ENCODE results near the gene MIER2. TPM values are rescaled to one million over a fixed set of nuclear protein-coding genes. Genes with fewer than 3 reads are reported as not detected.
A peak's percentile ranks its signal among the peaks of the same experiment; 100 is the strongest.

Gene MIER2
- total and polyA plus RNA-seq, 5 experiments from 2014 or later = 2.1 to 20.3 (median 3.1) TPM

DNA sequence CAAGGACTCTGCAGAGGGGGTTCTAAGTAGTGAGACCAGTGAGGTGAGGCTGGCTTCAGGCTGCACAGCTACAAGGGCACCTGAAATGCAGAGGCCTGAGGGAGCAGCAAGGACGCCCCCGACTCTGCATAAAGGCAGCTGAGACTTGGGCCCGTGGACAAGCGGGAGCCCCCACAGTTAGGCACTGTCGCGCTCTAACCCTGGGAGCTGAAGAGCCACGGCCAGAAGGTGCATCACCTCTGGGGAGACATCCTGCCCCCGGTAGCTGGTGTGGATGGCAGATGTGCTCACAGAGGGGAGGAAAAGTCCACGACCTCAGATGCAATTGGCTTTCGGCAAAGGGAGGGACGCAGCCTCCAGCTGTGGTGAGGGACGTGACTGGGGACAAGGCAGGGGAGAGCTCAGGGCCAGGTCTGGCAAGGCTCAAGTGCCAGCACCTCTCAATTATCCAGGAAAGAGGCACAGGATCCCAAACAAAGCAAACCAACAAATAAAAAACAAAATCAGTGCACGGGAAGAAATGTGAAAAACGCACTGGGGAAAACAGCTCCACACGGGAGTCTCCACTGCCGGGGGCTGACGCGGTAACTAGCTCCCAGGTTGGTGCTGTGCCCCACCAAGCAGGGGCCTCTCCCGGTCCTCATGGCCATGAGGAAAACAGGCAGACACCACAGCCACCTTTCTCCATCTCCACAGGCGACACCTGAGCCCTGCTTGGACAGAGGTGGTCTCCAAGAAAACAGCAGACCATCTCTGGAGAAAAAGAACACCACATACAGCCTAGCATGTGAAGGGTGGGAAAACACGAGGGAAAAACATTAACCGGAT is 30.4 kb downstream of the MIER2 start:
- peaks cover 0 to 7% (median 0%) of the 10 kb centered on the region in 9 donors for H3K9me3 Mint-ChIP-seq
- no peak overlapping the region for H3K27ac Mint-ChIP-seq
- POLR2A ChIA-PET = no interaction called here
- H3K27me3 Mint-ChIP-seq = no peaks in the 10 kb centered on the region
- ATAC-seq (no peak), DNase-seq (peak in 1 of 10 donors; percentile 23)
- no peak overlapping the region for H3K4me3 Mint-ChIP-seq
- H3K36me3 Mint-ChIP-seq = peaks cover 12 to 60% (median 23%) of the 10 kb centered on the region in 3 donors
- H3K4me1 Mint-ChIP-seq = peaks cover 4 to 11% (median 6%) of the 10 kb centered on the region in 4 donors

DNA sequence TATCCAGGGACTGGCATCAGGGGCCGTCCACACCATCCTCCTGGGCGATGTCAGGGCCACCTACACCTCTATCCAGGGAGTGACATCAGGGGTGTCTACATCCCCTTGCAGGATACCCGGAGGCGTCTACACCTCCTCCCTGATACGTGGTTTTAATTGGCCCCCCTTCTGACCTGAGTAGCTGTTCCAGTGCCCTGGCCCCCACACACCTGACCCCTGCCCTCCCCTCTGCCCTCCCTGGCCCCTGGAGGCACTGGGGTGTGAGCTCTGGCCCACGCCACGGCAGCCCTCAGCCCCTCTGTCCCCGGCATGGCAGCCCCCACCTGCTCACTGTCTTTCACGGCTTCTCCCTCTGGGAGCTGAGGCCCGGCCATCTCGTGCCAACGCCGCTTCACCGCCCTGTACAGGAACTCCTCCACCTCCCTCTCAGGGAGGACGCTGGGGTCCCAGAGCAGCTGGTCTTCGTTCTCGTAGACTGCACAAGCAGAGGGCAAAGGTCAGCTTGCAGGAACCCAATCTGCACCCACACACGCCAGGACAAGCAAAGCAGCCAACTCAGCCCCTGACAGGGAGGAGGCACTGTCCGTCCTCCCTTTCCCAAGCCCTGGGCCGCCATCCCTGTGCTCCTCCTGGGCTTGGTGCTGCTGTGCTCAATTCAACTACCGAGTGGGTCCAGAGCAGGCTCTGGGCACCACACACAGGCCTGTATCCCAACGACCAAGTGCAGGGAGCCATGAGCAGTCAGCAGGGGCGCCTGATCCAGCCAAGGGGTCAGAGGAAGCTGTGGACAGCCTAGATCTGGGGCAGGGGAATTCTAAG is 31.2 kb downstream of the MIER2 start:
- POLR2A ChIA-PET = no interaction called here
- Mint-ChIP-seq H3K27ac (no peak overlapping the region), H3K27me3 (no peaks in the 10 kb centered on the region), H3K36me3 (peaks cover 10 to 52% (median 21%) of the 10 kb centered on the region in 3 donors), H3K9me3 (peaks cover 0 to 5% (median 0%) of the 10 kb centered on the region in 9 donors), H3K4me3 (no peak overlapping the region), H3K4me1 (peaks cover 2 to 10% (median 6%) of the 10 kb centered on the region in 4 donors)
- peak in 1 of 10 donors; percentile 30 for DNase-seq
- ATAC-seq = no peak

DNA sequence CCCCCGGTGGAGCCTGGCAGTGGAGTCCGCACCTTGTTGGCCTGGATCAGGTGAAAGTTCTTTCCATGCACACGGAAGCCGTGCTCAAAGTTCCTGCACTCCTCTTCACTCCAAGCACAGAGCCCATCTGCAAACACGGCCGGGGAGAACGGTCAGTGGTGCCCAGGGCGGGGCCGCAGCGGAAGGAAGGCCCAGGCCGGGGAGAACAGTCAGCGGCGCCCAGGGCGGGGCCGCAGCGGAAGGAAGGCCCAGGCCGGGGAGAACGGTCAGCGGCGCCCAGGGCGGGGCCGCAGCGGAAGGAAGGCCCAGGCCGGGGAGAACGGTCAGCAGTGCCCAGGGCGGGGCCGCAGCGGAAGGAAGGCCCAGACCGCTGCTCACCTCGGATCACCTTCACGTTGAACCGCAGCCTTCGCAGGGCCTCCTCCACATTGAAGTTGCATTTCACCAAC is 32.8 kb downstream of the MIER2 start:
- Mint-ChIP-seq H3K9me3 (no peaks in the 10 kb centered on the region), H3K4me1 (peaks cover 0 to 8% (median 5%) of the 10 kb centered on the region in 4 donors), H3K4me3 (no peak overlapping the region), H3K27ac (no peak overlapping the region), H3K36me3 (peaks cover 6 to 51% (median 7%) of the 10 kb centered on the region in 3 donors), H3K27me3 (no peaks in the 10 kb centered on the region)
- DNase-seq = peak in 1 of 10 donors; percentile 13
- ATAC-seq = no peak
- POLR2A ChIA-PET = no interaction called here

DNA sequence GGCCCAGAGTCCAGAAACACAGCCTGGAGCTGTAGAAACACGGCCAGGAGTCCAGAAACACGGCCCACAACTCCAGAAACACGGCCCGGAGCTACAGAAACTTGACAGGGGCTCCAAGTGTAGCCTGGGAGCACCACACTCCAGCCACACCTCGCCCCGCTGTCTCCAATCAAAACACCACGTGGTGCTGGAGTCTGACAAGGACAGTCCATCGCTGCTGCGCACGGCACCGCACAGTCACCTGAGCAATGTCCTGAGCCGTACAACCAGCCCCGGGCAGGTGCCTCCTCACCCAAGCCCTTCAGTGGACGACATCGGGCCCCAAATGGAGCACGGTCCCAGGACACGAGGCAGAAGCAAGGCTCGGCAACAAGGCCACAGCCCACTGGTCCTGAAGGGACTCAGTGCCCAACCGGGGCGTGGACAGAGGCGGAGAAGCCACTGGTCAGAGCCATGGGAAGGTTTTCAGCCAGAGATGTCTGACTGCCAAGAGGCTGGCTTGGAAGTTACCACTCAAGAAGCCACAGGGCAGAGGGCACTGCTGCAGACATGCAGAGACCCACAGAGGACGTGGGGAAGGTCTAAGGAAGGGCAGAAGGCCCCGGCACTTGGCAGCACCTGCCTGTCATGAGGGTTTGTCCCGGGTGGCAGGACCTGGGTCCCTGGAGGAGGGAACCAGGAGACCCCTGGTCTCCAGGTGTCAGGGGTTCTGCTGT is 33.7 kb downstream of the MIER2 start:
- POLR2A ChIA-PET = no interaction called here
- DNase-seq (peak in 1 of 10 donors; percentile 59), ATAC-seq (no peak)
- Mint-ChIP-seq H3K4me1 (peaks cover 0 to 8% (median 5%) of the 10 kb centered on the region in 4 donors), H3K9me3 (no peaks in the 10 kb centered on the region), H3K27ac (no peak overlapping the region), H3K4me3 (no peak overlapping the region), H3K27me3 (no peaks in the 10 kb centered on the region), H3K36me3 (peaks cover 2 to 51% (median 6%) of the 10 kb centered on the region in 3 donors)

DNA sequence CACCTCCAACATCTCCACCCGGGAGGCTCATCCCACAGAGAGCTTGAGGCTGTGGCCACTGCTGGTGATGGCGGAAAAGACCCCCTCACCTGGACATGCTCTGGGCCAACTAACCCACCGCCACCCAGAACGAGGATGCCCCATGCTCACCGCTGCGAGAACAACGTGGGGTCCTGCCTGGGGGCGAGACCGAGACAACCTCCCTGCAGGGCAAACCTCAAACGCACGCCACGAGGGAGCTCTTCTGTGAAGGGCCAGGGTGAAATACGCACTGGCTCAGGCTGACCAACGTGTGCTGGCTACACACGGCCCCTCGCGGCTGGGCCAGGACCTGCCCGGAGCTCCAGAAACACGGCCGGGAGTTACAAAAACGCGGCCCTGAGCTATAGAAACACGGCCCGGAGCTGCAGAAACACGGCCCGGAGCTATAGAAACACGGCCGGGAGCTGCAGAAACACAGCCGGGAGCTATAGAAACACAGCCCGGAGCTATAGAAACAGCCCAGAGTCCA is 34.4 kb downstream of the MIER2 start:
- peaks cover 0 to 3% (median under 1%) of the 10 kb centered on the region in 4 donors for H3K4me1 Mint-ChIP-seq
- H3K36me3 Mint-ChIP-seq = peaks cover 0 to 51% (median 2%) of the 10 kb centered on the region in 3 donors
- DNase-seq = peak in 1 of 10 donors; percentile 58
- H3K27me3 Mint-ChIP-seq = no peaks in the 10 kb centered on the region
- no peaks in the 10 kb centered on the region for H3K9me3 Mint-ChIP-seq
- no peak overlapping the region for H3K27ac Mint-ChIP-seq
- no peak overlapping the region for H3K4me3 Mint-ChIP-seq
- ATAC-seq = no peak
- POLR2A ChIA-PET = no interaction called here

DNA sequence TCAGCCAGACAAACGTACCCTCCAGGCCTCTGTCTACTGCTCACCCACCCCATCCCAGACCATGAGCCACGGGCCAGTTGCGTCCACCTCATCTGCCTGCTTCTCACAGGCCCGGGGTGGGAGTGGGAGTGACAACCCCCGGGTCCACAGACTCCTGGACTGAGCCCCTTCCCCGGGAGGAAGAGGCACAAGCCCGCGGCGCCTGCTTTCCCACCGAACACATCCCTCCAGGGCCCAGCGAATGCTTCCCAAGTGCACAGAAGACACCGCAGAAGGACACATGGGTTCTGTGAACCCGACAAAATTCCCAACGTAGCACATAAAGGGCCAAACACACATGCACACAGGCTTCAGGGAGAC is 35.4 kb downstream of the MIER2 start:
- Mint-ChIP-seq H3K36me3 (peaks cover 0 to 42% (median 4%) of the 10 kb centered on the region in 3 donors), H3K27ac (no peak overlapping the region)

DNA sequence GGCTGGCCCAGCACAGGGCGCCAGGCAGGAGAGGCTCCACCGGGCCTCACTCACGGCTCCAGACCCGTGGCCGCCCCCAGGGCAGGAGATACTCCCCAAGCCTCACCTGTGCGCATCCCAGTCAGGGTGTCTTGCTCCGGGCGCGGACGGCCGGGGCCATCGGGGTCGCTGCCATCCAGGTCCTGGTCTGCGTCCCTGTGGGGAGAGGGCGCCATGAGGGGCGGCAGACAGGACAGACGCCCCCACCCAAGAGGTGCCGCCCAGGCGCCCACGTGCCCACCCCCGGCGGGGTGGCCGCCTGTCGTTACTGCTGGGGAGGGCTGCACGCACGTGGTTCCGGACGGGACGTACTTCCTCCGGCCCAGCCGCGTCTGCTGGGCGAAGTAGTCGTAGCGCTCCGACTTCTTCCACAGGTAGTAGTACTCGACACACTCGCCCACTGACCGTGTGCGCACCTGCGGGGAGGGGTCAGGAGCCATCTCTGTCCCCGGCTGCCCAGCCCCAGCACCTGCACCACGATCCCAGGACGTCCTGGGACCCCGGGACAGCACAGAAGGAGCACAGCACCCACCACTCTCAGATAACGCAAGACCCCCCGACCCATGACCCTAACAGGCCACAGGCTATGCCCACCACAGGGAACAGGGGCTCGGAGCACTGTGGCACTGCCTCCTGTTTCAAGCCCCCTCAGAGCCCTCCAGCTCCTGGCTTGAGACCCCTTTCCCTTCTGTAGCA is 36.0 kb downstream of the MIER2 start:
- Mint-ChIP-seq H3K36me3 (peaks cover 0 to 38% (median 4%) of the 10 kb centered on the region in 3 donors), H3K9me3 (no peaks in the 10 kb centered on the region), H3K27ac (no peak overlapping the region), H3K4me1 (peaks cover 0 to 6% (median 0%) of the 10 kb centered on the region in 4 donors), H3K4me3 (no peak overlapping the region), H3K27me3 (no peaks in the 10 kb centered on the region)
- DNase-seq (no peak), ATAC-seq (no peak)
- POLR2A ChIA-PET = no interaction called here

More for the DNA sequence above, 35.4 kb downstream of the MIER2 start:
- Mint-ChIP-seq H3K27me3 (no peaks in the 10 kb centered on the region), H3K4me1 (peaks cover 0 to 6% (median 0%) of the 10 kb centered on the region in 4 donors), H3K9me3 (no peaks in the 10 kb centered on the region), H3K4me3 (no peak overlapping the region)
- no peak for DNase-seq
- POLR2A ChIA-PET = no interaction called here
- ATAC-seq = no peak

DNA sequence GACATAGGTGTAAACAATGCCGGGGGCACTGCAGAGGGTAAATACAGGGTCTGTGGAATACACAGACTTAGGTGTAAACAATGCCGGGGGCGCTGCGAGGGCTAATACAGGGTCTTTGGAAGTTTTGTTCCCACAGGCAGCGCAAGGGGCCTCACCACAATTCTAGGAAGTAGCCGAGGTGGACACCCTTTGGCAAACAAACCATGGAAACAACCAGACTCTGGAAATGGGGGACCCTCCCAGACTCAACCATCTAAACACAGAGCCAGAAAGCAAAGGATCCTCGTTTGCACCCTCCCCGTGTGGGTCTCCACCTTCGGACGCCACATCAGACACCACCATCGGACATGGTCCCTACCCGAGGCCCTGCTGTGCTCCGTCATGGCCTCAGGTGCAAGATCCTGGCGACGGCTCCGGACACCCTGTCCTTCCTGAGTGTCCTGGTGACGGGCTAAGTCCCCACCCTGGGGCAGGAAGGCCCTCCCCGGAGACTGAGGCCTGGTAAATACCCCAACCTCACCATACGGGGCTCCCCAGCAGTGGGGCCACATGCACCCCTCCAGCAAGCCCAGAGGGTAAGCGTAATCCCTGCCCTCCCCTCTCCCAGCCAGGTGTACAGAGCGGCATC is 36.7 kb downstream of the MIER2 start:
- POLR2A ChIA-PET = no interaction called here
- H3K4me1 Mint-ChIP-seq = peaks cover 0 to 6% (median 0%) of the 10 kb centered on the region in 4 donors
- peaks cover 0 to 35% (median 4%) of the 10 kb centered on the region in 3 donors for H3K36me3 Mint-ChIP-seq
- no peaks in the 10 kb centered on the region for H3K27me3 Mint-ChIP-seq
- H3K27ac Mint-ChIP-seq = no peak overlapping the region
- H3K9me3 Mint-ChIP-seq = no peaks in the 10 kb centered on the region
- H3K4me3 Mint-ChIP-seq = no peak overlapping the region
- DNase-seq (peak in 1 of 10 donors; percentile 55), ATAC-seq (no peak)

DNA sequence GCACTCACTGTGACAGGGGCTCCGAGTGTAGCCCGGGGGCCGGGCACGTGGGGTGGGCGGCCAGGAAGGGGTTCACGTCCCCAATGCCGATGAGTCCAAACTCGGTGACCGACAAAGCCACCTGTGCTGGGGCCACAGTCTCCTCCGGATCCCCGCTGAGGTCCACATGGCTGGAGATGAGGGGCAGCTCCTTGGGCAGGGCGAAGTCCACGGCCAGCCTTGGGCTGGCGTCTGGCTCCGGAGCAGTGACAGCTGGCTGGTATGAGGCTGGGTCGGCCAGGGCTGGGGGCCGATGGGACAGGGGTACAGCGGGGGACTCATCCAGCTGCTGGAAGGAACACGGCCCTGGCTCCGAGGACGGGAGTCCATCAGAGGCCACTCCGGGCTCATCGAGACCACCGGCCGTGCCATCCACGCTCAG is 37.5 kb downstream of the MIER2 start:
- POLR2A ChIA-PET = no interaction called here
- ATAC-seq (no peak), DNase-seq (peak in 1 of 10 donors; percentile 41)
- no peak overlapping the region for H3K27ac Mint-ChIP-seq
- no peaks in the 10 kb centered on the region for H3K9me3 Mint-ChIP-seq
- no peak overlapping the region for H3K4me3 Mint-ChIP-seq
- no peaks in the 10 kb centered on the region for H3K27me3 Mint-ChIP-seq
- peaks cover 0 to 35% (median 4%) of the 10 kb centered on the region in 3 donors for H3K36me3 Mint-ChIP-seq
- peaks cover 0 to 6% (median 0%) of the 10 kb centered on the region in 4 donors for H3K4me1 Mint-ChIP-seq

DNA sequence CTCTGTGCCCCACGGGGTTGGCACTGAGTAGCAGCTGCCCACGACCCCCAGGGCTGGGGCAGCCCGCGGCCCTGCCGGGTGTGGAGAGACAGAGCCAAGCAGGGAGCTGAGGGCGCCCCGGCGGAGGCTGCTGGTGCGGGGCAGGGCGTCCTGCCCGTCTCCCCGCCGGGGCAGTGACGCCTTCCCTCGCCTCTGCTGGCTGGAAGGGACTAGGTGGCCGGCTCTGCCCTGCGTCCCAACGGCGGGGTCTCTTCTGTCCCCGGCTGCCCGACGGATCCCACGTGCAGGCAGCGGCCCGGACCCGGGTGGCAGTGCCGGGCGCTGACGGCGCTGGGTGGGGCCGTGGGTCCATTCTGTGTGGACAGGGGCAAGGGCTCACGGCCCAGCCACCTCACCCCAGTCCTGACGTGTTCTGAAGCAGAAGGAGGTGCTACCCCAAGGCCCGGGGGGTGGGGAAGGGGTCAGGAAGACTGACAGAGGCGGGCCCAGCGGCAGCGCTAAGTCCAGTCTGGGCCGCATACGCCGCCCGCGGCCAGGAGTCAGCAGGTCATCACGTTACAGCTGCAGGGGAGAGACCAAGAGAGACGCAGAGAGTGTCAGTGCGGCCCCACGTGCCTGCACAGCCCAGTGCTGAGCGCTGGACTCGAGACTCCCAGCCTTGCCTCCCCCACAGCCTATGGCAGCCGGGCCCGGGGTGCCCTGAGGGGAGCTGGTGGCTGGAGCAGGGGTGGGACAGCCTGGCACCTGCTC is 38.3 kb downstream of the MIER2 start:
- H3K9me3 Mint-ChIP-seq = no peaks in the 10 kb centered on the region
- H3K36me3 Mint-ChIP-seq = peaks cover 0 to 31% (median 4%) of the 10 kb centered on the region in 3 donors
- H3K27me3 Mint-ChIP-seq = no peaks in the 10 kb centered on the region
- POLR2A ChIA-PET = no interaction called here
- H3K4me3 Mint-ChIP-seq = no peak overlapping the region
- H3K4me1 Mint-ChIP-seq = peaks cover 0 to 6% (median 0%) of the 10 kb centered on the region in 4 donors
- DNase-seq = peak in 1 of 10 donors; percentile 35
- no peak for ATAC-seq
- H3K27ac Mint-ChIP-seq = no peak overlapping the region

All from naive thymus-derived CD8-positive, alpha-beta T cell (primary cell).